Gastroesophageal sphincter (tissue), 3 donors: ENCODE measurements around the gene NOTCH2.

ENCODE experiments used
- EP300 ChIP-seq: sonication (generic); formaldehyde crosslinking; IDR thresholded peaks from one replicate; pipeline ENCODE4 v1.6.1; 2017; ENCODE audit warnings: antibody characterized with exemption, mild to moderate bottlenecking
- POLR2A ChIP-seq, 2 donors: fragments of 450-650 bp; IDR thresholded peaks; one replicate each; pipeline ENCODE4 v1.6.1; 2017; ENCODE audit warnings: antibody characterized with exemption in 2 of 2, mild to moderate bottlenecking in 2 of 2, moderate library complexity in 1 of 2
- POLR2AphosphoS5 ChIP-seq: sonication (generic); formaldehyde crosslinking; IDR thresholded peaks from one replicate; pipeline ENCODE4 v1.6.1; 2017; ENCODE audit warnings: antibody characterized with exemption
- TF ChIP-seq, protein P1 (sequence below), 4 experiments: fragments of 200-600 bp in 2 of 4; fragments of 450-650 bp in 2 of 4; sonication (generic) in 1 of 4; IDR thresholded peaks; one replicate each; pipeline ENCODE4 v1.5.1; 2017 to 2019; ENCODE audit warnings: antibody characterized with exemption in 4 of 4, mild to moderate bottlenecking in 2 of 4, moderate library complexity in 2 of 4

DNA sequence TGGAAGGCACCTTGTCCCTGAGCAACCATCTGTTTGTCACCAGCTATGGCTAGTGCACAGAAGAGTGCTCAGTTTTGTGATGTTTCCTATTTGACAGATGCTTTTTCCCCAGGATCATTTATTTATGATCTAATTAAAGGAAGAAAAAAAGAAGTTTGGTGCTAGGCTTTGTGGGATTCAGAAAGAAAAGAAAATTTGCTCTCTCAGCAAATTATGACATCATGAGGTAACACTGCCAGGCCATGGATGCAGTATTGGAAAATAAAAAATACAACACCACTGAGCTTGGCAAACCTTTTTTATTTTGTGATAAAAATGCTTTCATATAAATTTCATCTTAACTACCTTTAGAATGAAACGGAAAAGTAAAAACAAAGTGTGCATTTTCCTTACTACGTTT, 157.7 kb downstream of the NOTCH2 start:
- TF ChIP-seq, protein P1, sequence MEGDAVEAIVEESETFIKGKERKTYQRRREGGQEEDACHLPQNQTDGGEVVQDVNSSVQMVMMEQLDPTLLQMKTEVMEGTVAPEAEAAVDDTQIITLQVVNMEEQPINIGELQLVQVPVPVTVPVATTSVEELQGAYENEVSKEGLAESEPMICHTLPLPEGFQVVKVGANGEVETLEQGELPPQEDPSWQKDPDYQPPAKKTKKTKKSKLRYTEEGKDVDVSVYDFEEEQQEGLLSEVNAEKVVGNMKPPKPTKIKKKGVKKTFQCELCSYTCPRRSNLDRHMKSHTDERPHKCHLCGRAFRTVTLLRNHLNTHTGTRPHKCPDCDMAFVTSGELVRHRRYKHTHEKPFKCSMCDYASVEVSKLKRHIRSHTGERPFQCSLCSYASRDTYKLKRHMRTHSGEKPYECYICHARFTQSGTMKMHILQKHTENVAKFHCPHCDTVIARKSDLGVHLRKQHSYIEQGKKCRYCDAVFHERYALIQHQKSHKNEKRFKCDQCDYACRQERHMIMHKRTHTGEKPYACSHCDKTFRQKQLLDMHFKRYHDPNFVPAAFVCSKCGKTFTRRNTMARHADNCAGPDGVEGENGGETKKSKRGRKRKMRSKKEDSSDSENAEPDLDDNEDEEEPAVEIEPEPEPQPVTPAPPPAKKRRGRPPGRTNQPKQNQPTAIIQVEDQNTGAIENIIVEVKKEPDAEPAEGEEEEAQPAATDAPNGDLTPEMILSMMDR (IDR thresholded peaks at IDR 0.05) = no peak
- TF ChIP-seq POLR2AphosphoS5 (no peak), POLR2A (IDR thresholded peaks at IDR 0.05) (no peak), EP300 (no peak)
